Breast epithelium (tissue), 3 donors: ENCODE measurements around the gene ROR1.

Experiments
- POLR2A ChIP-seq: fragments of 450-650 bp; IDR thresholded peaks from one replicate; pipeline ENCODE4 v1.6.1; 2016; ENCODE audit warnings: antibody characterized with exemption, mild to moderate bottlenecking, moderate library complexity
- POLR2AphosphoS5 ChIP-seq, 3 donors: sonication (generic); formaldehyde crosslinking; IDR thresholded peaks; one replicate each; pipeline ENCODE4 v1.6.1; 2017; ENCODE audit warnings: antibody characterized with exemption in 3 of 3
- TF ChIP-seq, protein P1 (sequence below), 3 donors: fragments of 450-650 bp; IDR thresholded peaks; one replicate each; pipeline ENCODE4 v1.5.1; 2016 to 2017; ENCODE audit warnings: antibody characterized with exemption in 3 of 3, mild to moderate bottlenecking in 3 of 3, moderate library complexity in 3 of 3

- TF ChIP-seq, protein P1, sequence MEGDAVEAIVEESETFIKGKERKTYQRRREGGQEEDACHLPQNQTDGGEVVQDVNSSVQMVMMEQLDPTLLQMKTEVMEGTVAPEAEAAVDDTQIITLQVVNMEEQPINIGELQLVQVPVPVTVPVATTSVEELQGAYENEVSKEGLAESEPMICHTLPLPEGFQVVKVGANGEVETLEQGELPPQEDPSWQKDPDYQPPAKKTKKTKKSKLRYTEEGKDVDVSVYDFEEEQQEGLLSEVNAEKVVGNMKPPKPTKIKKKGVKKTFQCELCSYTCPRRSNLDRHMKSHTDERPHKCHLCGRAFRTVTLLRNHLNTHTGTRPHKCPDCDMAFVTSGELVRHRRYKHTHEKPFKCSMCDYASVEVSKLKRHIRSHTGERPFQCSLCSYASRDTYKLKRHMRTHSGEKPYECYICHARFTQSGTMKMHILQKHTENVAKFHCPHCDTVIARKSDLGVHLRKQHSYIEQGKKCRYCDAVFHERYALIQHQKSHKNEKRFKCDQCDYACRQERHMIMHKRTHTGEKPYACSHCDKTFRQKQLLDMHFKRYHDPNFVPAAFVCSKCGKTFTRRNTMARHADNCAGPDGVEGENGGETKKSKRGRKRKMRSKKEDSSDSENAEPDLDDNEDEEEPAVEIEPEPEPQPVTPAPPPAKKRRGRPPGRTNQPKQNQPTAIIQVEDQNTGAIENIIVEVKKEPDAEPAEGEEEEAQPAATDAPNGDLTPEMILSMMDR (IDR thresholded peaks at IDR 0.05), result no peak
- TF ChIP-seq POLR2A (no peak), POLR2AphosphoS5 (IDR thresholded peaks at IDR 0.05) (no peak)
Measured at GRCh38 chr1:63903947-63904610, 130.3 kb downstream of the ROR1 start.
